Retinal pigment epithelial cell (primary cell): ENCODE data around the gene SCN1B.

Experiments used
- DNase-seq: peaks from one replicate; pipeline ENCODE4 v3.0.0-alpha.2; 2010; ENCODE audit warnings: low read depth
- H3K4me3 ChIP-seq: 2 replicates; pipeline ENCODE4 v1.5.1; 2011; ENCODE audit warnings: mild to moderate bottlenecking, low read length, control low read depth, moderate library complexity
- TF ChIP-seq, protein P1 (sequence below): conservative IDR thresholded peaks from 2 replicates; pipeline ENCODE4 v1.5.1; 2011; ENCODE audit warnings: low read depth, low read length, control low read depth, inconsistent platforms

Gene SCN1B

DNA sequence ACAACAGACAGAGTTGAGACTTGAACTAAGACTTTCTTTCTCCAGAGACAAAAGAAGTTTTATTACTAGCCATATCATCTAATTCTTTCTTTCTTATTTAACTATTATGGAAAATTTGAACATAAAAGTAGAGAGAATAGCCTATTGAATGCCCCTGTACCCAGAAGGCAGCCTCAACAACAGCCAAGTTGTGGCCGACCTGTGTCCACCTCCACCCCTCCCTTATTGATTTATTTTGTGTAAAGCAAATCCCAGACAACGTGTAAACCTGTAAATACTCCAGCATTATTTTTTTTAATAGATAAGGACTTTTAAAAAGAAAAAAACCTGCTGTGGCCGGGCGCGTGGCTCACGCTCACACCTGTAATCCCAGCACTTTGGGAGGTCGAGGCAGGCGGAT lies 59.3 kb downstream of the SCN1B start:
- TF ChIP-seq, protein P1, sequence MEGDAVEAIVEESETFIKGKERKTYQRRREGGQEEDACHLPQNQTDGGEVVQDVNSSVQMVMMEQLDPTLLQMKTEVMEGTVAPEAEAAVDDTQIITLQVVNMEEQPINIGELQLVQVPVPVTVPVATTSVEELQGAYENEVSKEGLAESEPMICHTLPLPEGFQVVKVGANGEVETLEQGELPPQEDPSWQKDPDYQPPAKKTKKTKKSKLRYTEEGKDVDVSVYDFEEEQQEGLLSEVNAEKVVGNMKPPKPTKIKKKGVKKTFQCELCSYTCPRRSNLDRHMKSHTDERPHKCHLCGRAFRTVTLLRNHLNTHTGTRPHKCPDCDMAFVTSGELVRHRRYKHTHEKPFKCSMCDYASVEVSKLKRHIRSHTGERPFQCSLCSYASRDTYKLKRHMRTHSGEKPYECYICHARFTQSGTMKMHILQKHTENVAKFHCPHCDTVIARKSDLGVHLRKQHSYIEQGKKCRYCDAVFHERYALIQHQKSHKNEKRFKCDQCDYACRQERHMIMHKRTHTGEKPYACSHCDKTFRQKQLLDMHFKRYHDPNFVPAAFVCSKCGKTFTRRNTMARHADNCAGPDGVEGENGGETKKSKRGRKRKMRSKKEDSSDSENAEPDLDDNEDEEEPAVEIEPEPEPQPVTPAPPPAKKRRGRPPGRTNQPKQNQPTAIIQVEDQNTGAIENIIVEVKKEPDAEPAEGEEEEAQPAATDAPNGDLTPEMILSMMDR: no peak
- DNase-seq: no peak
- H3K4me3 ChIP-seq: no peak overlapping the region
